ENCODE data around the gene MOB1B.

MOB1B gene

GRCh38 chr4:70914631-70915030 is 12.5 kb downstream of the MOB1B start:
- DNase-seq (ENCODE audit: low read depth): no peak

- no peak for DNase-seq (ENCODE audit: low read depth)
These were observed 13.1 kb downstream of the MOB1B start for GRCh38 chr4:70915036-70915815.

- DNase-seq (ENCODE audit: low read depth): no peak
These were observed 13.8 kb downstream of the MOB1B start for GRCh38 chr4:70915874-70916559.

DNA sequence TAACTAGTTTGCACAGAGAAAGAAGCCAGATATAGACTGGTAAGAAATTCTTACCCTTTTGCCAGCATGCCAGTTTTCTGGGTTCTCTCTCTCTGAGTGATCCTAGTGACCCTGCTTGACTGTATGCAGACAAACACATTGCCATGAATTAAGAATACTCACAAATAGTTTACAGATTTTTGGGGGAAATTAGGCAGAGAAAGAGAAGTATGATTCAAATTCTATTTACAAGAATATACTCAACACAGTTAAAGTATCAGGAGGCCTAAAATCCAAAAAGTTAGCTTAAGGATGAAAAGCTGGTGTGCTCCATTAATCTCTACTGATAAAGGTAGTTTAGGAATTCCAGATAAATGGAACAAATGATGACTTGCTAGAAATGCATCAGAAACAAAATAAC is 18.4 kb downstream of the MOB1B start:
- DNase-seq (ENCODE audit: low read depth): no peak

- DNase-seq (ENCODE audit: low read depth): no peak
These were observed 23.2 kb downstream of the MOB1B start for GRCh38 chr4:70925418-70925817.

DNA sequence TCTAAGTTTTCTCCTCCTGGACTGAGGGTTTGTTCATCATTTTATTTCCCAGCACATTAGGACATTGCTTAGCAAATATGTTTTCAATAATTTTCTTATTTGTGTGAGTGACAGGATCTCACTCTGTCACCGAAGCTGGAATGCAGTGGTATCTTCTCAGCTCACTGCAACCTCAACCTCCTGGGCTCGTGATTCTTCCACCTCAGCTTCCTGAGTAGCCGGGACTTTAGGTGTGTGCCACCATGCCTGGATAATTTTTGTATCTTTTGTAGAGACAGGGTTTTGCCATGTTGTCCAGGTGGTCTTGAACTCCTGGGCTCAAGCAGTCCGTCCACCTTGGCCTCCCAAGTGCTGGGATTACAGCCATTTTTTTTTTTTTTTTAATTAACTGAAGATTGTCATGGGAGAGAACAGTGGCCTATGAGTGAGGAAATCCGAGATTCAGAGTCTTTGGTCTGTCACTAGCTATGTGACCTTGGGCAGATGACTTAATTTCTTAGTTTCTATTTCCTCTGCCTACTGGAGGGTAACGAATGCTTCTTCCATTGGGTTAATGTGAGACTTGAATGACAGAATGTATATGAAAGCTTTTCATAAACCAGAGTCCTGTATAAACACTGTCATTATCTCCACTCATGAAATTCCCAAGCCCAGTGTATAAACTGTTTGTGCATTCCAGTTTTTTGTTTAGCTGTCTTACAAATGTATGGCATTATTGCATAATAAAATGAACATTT is 23.9 kb downstream of the MOB1B start:
- no peak for DNase-seq (ENCODE audit: low read depth)

- DNase-seq (ENCODE audit: low read depth): no peak
These were observed 25.5 kb downstream of the MOB1B start for GRCh38 chr4:70927502-70928137.

GRCh38 chr4:70930530-70931256 is 28.5 kb downstream of the MOB1B start:
- DNase-seq (ENCODE audit: low read depth): no peak

- DNase-seq (ENCODE audit: low read depth): no peak
These were observed 29.2 kb downstream of the MOB1B start for GRCh38 chr4:70931347-70931746.

DNA sequence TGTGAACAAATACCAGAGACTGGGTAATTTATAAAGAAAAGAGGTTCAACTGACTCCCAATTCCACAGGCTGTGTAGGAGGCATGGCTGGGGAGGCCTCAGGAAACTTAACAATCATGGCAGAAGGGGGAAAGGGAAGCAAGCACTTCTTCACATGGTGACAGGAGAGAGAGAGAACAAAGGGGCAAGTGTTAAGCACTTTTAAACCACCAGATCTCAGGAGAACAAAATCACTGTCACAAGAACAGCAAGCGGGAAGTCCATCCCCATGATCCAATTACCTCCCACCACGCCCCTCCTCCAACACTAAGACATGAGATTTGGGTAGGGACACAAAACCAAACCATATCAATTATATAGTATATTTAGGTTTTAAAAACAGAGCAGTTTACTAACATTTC is 30.8 kb downstream of the MOB1B start:
- no peak for DNase-seq (ENCODE audit: low read depth)

GRCh38 chr4:70935038-70935695 is 33.0 kb downstream of the MOB1B start:
- DNase-seq (ENCODE audit: low read depth): no peak

GRCh38 chr4:70936200-70936787 is 34.1 kb downstream of the MOB1B start:
- no peak for DNase-seq (ENCODE audit: low read depth)

DNA sequence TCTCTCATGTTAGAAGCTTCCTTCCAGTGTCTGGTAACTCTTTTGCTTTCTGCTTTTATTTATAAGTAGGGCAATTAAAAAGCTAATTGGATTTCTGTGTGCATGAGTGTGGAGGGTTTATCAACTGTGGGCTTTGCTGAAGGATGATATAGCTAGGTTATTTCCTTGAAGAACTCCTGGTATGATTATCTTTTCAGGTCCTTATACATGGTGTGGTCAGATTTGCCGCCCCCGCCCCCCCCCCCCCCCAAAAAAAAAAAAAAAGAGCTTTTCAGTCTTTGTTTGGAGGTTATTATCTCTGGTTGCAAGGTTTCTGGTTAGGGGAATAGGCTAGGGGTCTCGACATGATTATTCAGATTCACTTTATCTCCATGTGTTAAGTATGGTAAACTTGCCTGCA is 35.9 kb downstream of the MOB1B start:
- no peak for DNase-seq (ENCODE audit: low read depth)

DNA sequence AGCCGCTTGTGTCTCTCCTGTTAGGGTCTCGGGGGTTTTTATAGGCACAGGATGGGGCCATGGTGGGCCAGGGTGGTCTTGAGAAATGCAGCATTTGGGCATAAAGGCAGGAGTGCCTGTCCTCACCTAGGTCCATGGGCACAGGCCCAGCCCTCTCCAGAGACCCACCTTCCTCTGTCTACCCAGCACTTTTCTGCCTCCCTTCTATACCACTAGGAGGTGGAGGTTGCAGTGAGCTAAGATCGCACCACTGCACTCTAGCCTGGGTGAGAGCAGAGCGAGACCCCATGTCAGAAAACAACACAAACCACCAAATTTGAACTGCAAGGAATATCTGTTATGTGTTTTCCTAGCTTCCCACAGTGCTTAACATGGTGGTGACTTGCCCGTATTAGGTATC is 38.0 kb downstream of the MOB1B start:
- DNase-seq (ENCODE audit: low read depth): no peak

DNA sequence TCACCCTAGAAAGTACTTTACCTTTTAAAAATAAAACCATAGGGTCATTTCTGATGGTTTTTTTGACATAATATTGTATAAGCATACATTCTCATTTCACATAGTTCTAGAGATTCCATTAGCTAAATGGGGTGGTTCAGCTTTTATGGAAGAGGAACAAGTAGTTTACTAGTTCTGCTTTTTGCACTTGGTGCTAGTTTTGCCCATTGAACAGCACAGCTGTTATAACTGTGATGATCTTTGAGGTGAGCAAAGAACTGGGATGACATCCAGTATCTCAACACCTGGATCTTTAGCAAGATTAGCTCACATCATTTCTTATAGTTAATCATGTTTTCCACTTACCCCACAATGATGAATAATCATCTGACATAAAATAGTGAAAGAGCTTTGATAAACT is 40.9 kb downstream of the MOB1B start:
- no peak for DNase-seq (ENCODE audit: low read depth)

- no peak for DNase-seq (ENCODE audit: low read depth)
These were observed 42.9 kb downstream of the MOB1B start for GRCh38 chr4:70945046-70945445.

DNA sequence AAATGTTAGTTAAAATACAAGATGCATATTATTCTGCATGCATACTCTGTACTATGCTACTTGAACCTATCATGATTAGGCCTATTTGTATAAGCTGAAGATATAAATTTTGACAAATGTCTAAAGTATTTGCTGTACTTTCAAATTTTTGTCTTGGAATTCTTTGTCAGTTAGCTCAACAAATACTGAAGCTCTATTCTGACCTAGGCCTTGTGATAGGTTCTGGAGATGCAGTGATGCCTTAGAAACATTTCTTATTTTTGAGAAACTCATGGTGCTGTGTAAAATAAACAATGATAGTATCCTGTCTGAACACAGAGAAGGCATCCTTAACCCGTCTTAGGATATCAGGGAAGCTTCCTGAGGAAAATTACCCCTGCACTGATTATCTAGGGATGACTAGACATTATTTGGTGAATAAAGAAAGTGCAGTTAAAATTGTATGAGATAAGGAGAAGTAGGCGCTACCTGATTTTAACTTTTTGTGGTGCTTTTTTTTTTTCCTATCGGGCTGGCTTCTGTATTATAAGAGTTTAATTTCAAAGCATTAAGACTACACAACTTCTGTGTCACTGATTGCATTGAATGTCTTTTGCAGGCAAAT is 43.4 kb downstream of the MOB1B start:
- no peak for DNase-seq (ENCODE audit: low read depth)

GRCh38 chr4:70946939-70947338 is 44.8 kb downstream of the MOB1B start:
- no peak for DNase-seq (ENCODE audit: low read depth)

DNA sequence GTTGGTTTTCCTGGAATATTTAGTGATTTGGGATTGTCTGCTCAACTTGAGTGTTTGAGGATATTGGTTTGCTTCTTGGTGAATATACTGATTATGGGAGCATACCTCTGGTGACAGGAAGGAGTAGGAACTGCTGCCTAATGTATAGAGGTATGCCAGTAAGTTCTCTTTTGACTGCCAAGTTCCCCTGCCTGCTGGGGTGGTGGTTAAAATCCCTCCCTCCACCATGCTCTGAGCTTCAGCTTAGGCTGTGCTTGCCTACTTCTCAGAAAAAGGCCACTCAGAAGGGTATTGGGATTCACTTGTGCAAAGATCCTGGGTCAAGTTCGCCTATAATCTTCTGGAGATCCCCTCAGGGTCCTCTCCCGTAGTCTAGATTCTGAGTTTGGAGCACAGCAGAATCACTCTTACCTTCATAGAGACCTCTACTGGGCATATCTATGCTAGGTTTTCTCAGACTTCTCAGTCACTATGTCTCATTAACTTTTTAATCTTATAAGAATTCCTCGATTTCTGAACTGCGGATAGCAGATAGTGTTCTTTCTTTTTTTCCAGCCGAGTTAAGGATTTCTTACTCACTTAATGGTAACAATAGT is 46.6 kb downstream of the MOB1B start:
- DNase-seq (ENCODE audit: low read depth): no peak

- no peak for DNase-seq (ENCODE audit: low read depth)
These were observed 51.9 kb downstream of the MOB1B start for GRCh38 chr4:70954032-70954431.
